Progenitor cell of endocrine pancreas (in vitro differentiated cells): ENCODE measurements around the gene PI16. TPM values are rescaled to one million over a fixed set of nuclear protein-coding genes. Genes with fewer than 3 reads are reported as not detected.

Experiments
- DNase-seq: peaks from one replicate; pipeline ENCODE4 v3.0.0; 2021; ENCODE audit warnings: low spot score; ENCODE audit not compliant: unreplicated experiment
- H3K27ac Mint-ChIP-seq: 2 replicates; pipeline ENCODE4 v1.8.0; 2021; ENCODE audit warnings: mild to moderate bottlenecking, moderate library complexity, mixed read lengths
- H3K27me3 Mint-ChIP-seq: 2 replicates; pipeline ENCODE4 v1.8.0; 2021; ENCODE audit warnings: mixed read lengths
- H3K36me3 Mint-ChIP-seq: 2 replicates; pipeline ENCODE4 v1.8.0; 2022; ENCODE audit warnings: mixed read lengths; ENCODE audit not compliant: insufficient read depth
- H3K4me1 Mint-ChIP-seq: 2 replicates; pipeline ENCODE4 v1.8.0; 2021; ENCODE audit warnings: low read depth, mixed read lengths
- H3K4me3 Mint-ChIP-seq: 2 replicates; pipeline ENCODE4 v1.8.0; 2021; ENCODE audit warnings: low read depth, mild to moderate bottlenecking, moderate library complexity, mixed read lengths
- H3K9me3 Mint-ChIP-seq: 2 replicates; pipeline ENCODE4 v1.8.0; 2021; ENCODE audit warnings: low read depth, mixed read lengths
- total RNA-seq: library from RNA; stranded (reverse); gene quantifications from 2 replicates; pipeline ENCODE4 v1.2.1, GENCODE V29; 2021
- TF ChIP-seq, protein P1 (sequence below): fragments of 200-600 bp; sonication (generic); IDR thresholded peaks from one replicate; pipeline ENCODE4 v1.5.0; 2021; ENCODE audit warnings: antibody characterized with exemption, mild to moderate bottlenecking; ENCODE audit not compliant: unreplicated experiment

PI16 gene
- total RNA-seq, 1 donor from 2014 or later: not detected

DNA sequence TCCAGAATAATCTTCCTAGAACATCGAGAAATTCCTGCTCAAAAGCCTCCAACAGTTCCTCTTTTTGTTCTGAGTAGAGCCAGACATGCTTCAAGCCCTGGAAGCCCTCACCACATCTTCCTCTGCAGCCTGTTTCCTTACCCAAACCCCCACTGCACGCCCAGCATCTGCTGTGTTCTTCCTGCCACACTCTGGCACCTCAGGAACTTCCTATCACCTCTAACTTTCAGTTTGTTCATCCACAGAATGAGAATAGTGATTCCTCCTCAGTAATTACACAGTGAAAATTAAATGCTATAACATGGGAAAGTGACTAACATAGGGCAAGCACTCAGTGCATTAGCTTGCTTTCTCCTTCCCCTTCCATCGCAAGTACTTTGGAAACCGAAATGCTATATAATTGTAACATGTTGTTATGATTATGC is 42.5 kb upstream of the PI16 start:
- Mint-ChIP-seq H3K27ac (no peak overlapping the region), H3K4me1 (peaks cover 2% of the 10 kb centered on the region), H3K27me3 (no peaks in the 10 kb centered on the region), H3K9me3 (no peaks in the 10 kb centered on the region), H3K4me3 (no peak overlapping the region), H3K36me3 (peaks cover 14% of the 10 kb centered on the region)
- TF ChIP-seq, protein P1, sequence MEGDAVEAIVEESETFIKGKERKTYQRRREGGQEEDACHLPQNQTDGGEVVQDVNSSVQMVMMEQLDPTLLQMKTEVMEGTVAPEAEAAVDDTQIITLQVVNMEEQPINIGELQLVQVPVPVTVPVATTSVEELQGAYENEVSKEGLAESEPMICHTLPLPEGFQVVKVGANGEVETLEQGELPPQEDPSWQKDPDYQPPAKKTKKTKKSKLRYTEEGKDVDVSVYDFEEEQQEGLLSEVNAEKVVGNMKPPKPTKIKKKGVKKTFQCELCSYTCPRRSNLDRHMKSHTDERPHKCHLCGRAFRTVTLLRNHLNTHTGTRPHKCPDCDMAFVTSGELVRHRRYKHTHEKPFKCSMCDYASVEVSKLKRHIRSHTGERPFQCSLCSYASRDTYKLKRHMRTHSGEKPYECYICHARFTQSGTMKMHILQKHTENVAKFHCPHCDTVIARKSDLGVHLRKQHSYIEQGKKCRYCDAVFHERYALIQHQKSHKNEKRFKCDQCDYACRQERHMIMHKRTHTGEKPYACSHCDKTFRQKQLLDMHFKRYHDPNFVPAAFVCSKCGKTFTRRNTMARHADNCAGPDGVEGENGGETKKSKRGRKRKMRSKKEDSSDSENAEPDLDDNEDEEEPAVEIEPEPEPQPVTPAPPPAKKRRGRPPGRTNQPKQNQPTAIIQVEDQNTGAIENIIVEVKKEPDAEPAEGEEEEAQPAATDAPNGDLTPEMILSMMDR: no peak
- no peak for DNase-seq

DNA sequence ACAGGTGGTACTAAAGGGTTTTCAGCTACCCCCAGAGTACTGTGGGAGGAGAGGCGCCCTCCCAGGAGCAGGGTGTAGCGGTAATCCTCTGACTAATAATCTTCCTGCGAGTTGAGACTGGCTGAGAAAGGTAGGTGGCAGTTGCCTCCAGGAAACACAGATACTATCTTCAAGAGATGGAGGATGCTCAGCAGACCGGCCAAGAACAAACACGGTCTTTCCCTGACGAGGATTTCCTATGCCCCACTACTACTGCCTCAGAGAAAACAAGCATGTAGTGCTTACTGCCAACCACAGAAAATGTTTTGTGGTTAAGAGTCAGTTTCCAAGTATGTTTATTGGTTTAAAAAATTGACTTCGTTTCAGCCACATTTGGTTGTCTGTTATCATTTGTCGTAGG is 42.0 kb upstream of the PI16 start:
- H3K4me3 Mint-ChIP-seq: no peak overlapping the region
- TF ChIP-seq, protein P1: no peak
- H3K4me1 Mint-ChIP-seq: peaks cover 2% of the 10 kb centered on the region
- no peaks in the 10 kb centered on the region for H3K9me3 Mint-ChIP-seq
- peaks cover 14% of the 10 kb centered on the region for H3K36me3 Mint-ChIP-seq
- H3K27me3 Mint-ChIP-seq: no peaks in the 10 kb centered on the region
- no peak overlapping the region for H3K27ac Mint-ChIP-seq
- no peak for DNase-seq

GRCh38 chr6:36913082-36913481 is 41.5 kb upstream of the PI16 start:
- H3K9me3 Mint-ChIP-seq: no peaks in the 10 kb centered on the region
- H3K27me3 Mint-ChIP-seq: no peaks in the 10 kb centered on the region
- peaks cover 14% of the 10 kb centered on the region for H3K36me3 Mint-ChIP-seq
- no peak overlapping the region for H3K27ac Mint-ChIP-seq
- TF ChIP-seq, protein P1: no peak
- no peak overlapping the region for H3K4me3 Mint-ChIP-seq
- H3K4me1 Mint-ChIP-seq: peaks cover 2% of the 10 kb centered on the region
- no peak for DNase-seq

DNA sequence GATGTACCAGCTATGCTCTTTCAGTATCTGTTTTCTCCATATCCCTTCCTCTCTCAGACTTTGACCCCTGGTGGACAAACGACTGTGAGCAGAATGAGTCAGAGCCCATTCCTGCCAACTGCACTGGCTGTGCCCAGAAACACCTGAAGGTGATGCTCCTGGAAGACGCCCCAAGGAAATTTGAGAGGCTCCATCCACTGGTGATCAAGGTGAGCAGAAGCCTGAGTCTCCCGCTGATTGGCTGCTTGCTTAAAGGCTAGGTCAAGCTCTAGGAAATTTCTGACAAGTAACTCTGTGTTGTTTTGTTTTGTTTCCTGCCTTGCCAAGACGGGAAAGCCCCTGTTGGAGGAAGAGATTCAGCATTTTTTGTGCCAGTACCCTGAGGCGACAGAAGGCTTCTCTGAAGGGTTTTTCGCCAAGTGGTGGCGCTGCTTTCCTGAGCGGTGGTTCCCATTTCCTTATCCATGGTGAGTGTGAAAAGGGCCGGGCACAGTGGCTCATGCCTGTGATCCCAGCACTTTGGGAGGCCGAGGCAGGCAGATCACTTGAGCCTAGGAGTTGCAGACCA is 40.2 kb upstream of the PI16 start:
- Mint-ChIP-seq H3K36me3 (peaks cover 14% of the 10 kb centered on the region), H3K9me3 (no peaks in the 10 kb centered on the region), H3K27me3 (no peaks in the 10 kb centered on the region), H3K27ac (no peak overlapping the region), H3K4me1 (peaks cover 2% of the 10 kb centered on the region), H3K4me3 (no peak overlapping the region)
- TF ChIP-seq, protein P1: peak; percentile 13
- no peak for DNase-seq

DNA sequence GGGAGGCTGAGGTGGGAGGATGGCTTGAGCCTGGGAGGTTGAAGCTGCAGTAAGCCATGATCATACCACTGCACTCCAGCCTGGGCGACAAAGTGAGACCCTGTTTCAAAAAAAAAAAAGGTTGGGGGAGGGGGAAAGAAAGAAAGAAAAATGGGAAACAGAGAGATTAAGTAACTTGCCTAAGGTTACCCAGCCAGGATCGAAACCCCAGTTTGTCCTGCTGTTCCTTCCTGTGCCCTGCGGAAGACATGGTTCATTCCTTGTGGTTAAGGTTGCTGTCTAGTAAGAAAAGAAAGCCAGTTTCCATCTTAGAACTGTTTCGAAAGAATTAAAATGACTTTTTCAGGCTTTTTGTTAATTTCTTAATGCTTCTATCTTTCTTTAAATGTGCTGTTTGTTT is 38.9 kb upstream of the PI16 start:
- DNase-seq: no peak
- Mint-ChIP-seq H3K4me1 (peaks cover 2% of the 10 kb centered on the region), H3K27me3 (no peaks in the 10 kb centered on the region), H3K27ac (no peak overlapping the region), H3K36me3 (peaks cover 14% of the 10 kb centered on the region), H3K9me3 (no peaks in the 10 kb centered on the region), H3K4me3 (no peak overlapping the region)
- TF ChIP-seq, protein P1: no peak
